MM.1S (cell line): ENCODE measurements around the gene AP5Z1.

ENCODE experiments used
- DNase-seq: peaks from one replicate; pipeline ENCODE4 v3.0.0-alpha.2; 2015
- H2AFZ ChIP-seq: fragments of 300-600 bp; sonication (generic); 2 replicates; pipeline ENCODE4 v1.6.0; 2016; ENCODE audit warnings: antibody characterized with exemption, low read length
- H3F3A ChIP-seq: fragments of 300-600 bp; sonication (generic); 2 replicates; pipeline ENCODE4 v1.6.1; 2016; ENCODE audit warnings: mild to moderate bottlenecking, antibody characterized with exemption, low read length, moderate library complexity, mixed read lengths; ENCODE audit not compliant: insufficient read depth
- H3K27ac ChIP-seq: fragments of 300-600 bp; sonication (generic); 2 replicates; pipeline ENCODE4 v1.5.1; 2016; ENCODE audit warnings: mild to moderate bottlenecking, low read length
- H3K27me3 ChIP-seq: fragments of 300-600 bp; sonication (generic); replicated peaks from 2 replicates; pipeline ENCODE4 v1.6.0; 2016; ENCODE audit warnings: low read length; ENCODE audit not compliant: insufficient read depth
- H3K36me3 ChIP-seq: fragments of 300-600 bp; sonication (generic); replicated peaks from 2 replicates; pipeline ENCODE4 v1.6.1; 2016; ENCODE audit warnings: mild to moderate bottlenecking, low read length, mixed read lengths; ENCODE audit not compliant: insufficient read depth
- H3K4me1 ChIP-seq: fragments of 300-600 bp; sonication (generic); 2 replicates; pipeline ENCODE4 v1.6.1; 2016; ENCODE audit warnings: low read length, mixed read lengths
- H3K4me2 ChIP-seq: fragments of 300-600 bp; sonication (generic); 2 replicates; pipeline ENCODE4 v1.6.0; 2016; ENCODE audit warnings: low read depth, low read length
- H3K4me3 ChIP-seq: fragments of 300-600 bp; sonication (generic); 2 replicates; pipeline ENCODE4 v1.5.1; 2016; ENCODE audit warnings: low read length, mixed read lengths
- H3K79me2 ChIP-seq: fragments of 300-600 bp; sonication (generic); 2 replicates; pipeline ENCODE4 v1.6.1; 2016; ENCODE audit warnings: mixed run types, low read length, mixed read lengths
- H3K9ac ChIP-seq: fragments of 300-600 bp; sonication (generic); 2 replicates; pipeline ENCODE4 v1.6.1; 2016; ENCODE audit warnings: low read length, mixed read lengths
- H3K9me2 ChIP-seq: fragments of 300-600 bp; sonication (generic); replicated peaks from 2 replicates; pipeline ENCODE4 v1.6.1; 2016; ENCODE audit warnings: mild to moderate bottlenecking, low read length, mixed read lengths; ENCODE audit not compliant: insufficient read depth
- H3K9me3 ChIP-seq: fragments of 300-600 bp; sonication (generic); replicated peaks from 2 replicates; pipeline ENCODE4 v1.6.1; 2016; ENCODE audit warnings: mild to moderate bottlenecking, low read length, mixed read lengths; ENCODE audit not compliant: insufficient read depth
- H4K20me1 ChIP-seq: fragments of 300-600 bp; sonication (generic); 2 replicates; pipeline ENCODE4 v1.6.1; 2016; ENCODE audit warnings: mild to moderate bottlenecking, low read length, moderate library complexity, mixed read lengths; ENCODE audit not compliant: insufficient read depth
- EZH2 ChIP-seq: fragments of 300-600 bp; sonication (generic); optimal IDR thresholded peaks from 2 replicates; pipeline ENCODE3; 2017; ENCODE audit warnings: low read depth, mild to moderate bottlenecking, antibody characterized with exemption, low read length, mixed read lengths
- EZH2phosphoT487 ChIP-seq: fragments of 300-600 bp; sonication (generic); IDR thresholded peaks from 2 replicates; pipeline ENCODE4 v1.6.1; 2018; ENCODE audit warnings: antibody characterized with exemption, low read length
- TF ChIP-seq, protein P1 (sequence below): fragments of 300-600 bp; sonication (generic); IDR thresholded peaks from 2 replicates; pipeline ENCODE4 v1.5.1; 2016; ENCODE audit warnings: antibody characterized with exemption, low read length, mixed read lengths

Gene AP5Z1

DNA sequence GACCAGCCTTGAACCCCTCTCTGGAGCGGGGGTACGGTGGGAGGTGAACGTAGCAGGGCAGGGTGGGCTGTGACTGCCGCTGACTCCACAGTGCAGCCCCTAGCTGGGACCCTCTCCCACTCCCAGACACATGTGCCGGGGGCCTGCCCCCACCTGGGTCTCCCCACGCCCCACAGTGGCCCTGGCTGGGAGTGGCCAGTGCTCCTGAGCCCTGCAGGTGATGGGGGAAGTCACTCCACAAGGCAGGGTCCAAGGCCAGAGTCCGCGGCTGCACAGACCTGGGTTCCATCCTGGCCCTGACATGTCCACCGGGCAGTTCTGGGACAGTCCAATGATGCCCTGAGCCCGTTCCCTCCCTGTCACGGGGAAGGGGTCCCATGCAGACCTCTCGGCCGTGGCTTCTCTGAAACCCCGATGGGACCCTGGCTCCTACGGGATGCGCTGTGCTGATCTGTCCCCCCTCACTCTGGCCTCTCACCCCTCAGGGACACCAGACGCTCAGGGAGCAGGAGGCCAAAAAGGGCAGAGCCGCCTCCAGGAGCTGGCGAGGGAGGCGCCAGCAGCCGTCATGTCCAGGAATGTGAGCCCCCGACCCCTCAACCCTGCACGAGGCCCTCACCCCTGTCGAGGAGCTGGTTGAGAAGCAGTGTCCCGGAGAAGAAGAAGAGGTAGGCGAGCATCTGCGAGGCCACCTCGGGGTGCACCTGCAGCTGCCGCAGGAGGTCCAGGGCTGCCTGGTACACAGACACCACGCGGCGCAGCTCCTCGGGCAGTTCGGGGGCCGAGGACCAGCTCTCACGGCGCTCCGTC is 40.4 kb downstream of the AP5Z1 start:
- DNase-seq, result no peak
- H3K9ac ChIP-seq, result no peak overlapping the region
- no peak overlapping the region for H3K4me3 ChIP-seq
- no peaks in the 10 kb centered on the region for H3K4me1 ChIP-seq
- H3K9me2 ChIP-seq, result no peaks in the 10 kb centered on the region
- H3K27ac ChIP-seq, result no peak overlapping the region
- TF ChIP-seq, protein P1, sequence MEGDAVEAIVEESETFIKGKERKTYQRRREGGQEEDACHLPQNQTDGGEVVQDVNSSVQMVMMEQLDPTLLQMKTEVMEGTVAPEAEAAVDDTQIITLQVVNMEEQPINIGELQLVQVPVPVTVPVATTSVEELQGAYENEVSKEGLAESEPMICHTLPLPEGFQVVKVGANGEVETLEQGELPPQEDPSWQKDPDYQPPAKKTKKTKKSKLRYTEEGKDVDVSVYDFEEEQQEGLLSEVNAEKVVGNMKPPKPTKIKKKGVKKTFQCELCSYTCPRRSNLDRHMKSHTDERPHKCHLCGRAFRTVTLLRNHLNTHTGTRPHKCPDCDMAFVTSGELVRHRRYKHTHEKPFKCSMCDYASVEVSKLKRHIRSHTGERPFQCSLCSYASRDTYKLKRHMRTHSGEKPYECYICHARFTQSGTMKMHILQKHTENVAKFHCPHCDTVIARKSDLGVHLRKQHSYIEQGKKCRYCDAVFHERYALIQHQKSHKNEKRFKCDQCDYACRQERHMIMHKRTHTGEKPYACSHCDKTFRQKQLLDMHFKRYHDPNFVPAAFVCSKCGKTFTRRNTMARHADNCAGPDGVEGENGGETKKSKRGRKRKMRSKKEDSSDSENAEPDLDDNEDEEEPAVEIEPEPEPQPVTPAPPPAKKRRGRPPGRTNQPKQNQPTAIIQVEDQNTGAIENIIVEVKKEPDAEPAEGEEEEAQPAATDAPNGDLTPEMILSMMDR, result no peak
- no peak for TF ChIP-seq EZH2phosphoT487
- no peak for TF ChIP-seq EZH2
- no peaks in the 10 kb centered on the region for H3F3A ChIP-seq
- H3K79me2 ChIP-seq, result no peaks in the 10 kb centered on the region
- H3K27me3 ChIP-seq, result peaks cover 66% of the 10 kb centered on the region
- H3K4me2 ChIP-seq, result no peak overlapping the region
- H3K36me3 ChIP-seq, result no peaks in the 10 kb centered on the region
- H4K20me1 ChIP-seq, result no peaks in the 10 kb centered on the region
- H2AFZ ChIP-seq, result no peak overlapping the region
- no peaks in the 10 kb centered on the region for H3K9me3 ChIP-seq

DNA sequence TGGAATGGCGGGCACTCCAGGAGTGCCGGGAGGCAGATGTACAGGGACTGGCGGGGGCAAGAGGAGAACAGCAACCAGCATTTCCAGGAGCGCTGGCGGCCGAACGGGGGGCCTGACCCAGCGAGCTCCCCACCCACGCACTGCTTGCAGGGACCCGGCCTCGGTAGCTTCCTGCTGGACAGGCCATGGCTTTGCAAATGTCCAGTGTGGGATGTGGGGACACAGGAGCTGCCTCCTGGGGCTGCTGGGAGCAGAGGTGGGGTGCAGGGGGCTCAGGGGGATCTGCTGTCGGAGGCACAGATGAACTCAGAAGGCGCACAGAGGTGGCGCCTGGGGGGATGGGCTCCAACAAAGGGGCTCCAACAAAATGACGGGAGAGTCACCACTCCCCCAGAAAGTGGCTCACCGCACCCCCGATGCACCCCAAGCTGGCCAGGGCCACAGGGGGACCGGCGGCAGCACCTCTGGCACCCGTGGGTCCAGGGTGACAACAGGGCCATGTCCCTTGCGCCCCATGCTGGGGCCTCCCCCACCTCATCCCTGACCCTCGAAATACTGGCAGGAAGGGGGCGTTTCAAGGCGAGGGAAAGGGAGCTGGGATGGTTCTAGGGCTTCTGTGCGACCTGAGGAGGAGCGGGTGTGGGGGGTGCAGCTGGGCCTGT is 41.1 kb downstream of the AP5Z1 start:
- Histone ChIP-seq H3K4me2 (no peak overlapping the region), H3K27me3 (peaks cover 69% of the 10 kb centered on the region), H3K4me3 (no peak overlapping the region), H3F3A (no peaks in the 10 kb centered on the region), H3K9me3 (no peaks in the 10 kb centered on the region), H3K9ac (no peak overlapping the region), H3K36me3 (no peaks in the 10 kb centered on the region), H3K79me2 (no peaks in the 10 kb centered on the region), H3K4me1 (no peaks in the 10 kb centered on the region), H3K27ac (no peak overlapping the region), H4K20me1 (no peaks in the 10 kb centered on the region), H2AFZ (no peak overlapping the region), H3K9me2 (no peaks in the 10 kb centered on the region)
- DNase-seq, result no peak
- TF ChIP-seq EZH2 (no peak), EZH2phosphoT487 (no peak)
- TF ChIP-seq, protein P1, result no peak

- Histone ChIP-seq H3K4me3 (no peak overlapping the region), H3F3A (no peaks in the 10 kb centered on the region)
- no peak for DNase-seq
Measured at GRCh38 chr7:4817178-4817901, 41.9 kb downstream of the AP5Z1 start.

More at GRCh38 chr7:4817178-4817901, 41.9 kb downstream of the AP5Z1 start:
- H3K27me3 ChIP-seq, result peaks cover 69% of the 10 kb centered on the region
- H3K4me1 ChIP-seq, result no peaks in the 10 kb centered on the region
- no peak overlapping the region for H3K9ac ChIP-seq
- H3K79me2 ChIP-seq, result no peaks in the 10 kb centered on the region
- H3K4me2 ChIP-seq, result no peak overlapping the region
- H4K20me1 ChIP-seq, result no peaks in the 10 kb centered on the region
- H3K27ac ChIP-seq, result no peak overlapping the region
- H3K9me3 ChIP-seq, result no peaks in the 10 kb centered on the region
- H3K9me2 ChIP-seq, result no peaks in the 10 kb centered on the region
- H2AFZ ChIP-seq, result no peak overlapping the region
- TF ChIP-seq EZH2 (no peak), EZH2phosphoT487 (no peak)
- TF ChIP-seq, protein P1, result no peak
- no peaks in the 10 kb centered on the region for H3K36me3 ChIP-seq
